GM20000 (cell line): ENCODE data around the gene SEMA3C.

ENCODE experiments used
- DNase-seq: peaks from one replicate; pipeline ENCODE4 v3.0.0; 2012; ENCODE audit warnings: low spot score
- TF ChIP-seq, protein P1 (sequence below): IDR thresholded peaks from 2 replicates; pipeline ENCODE4 v1.5.1; 2012; ENCODE audit warnings: mild to moderate bottlenecking, control low read depth; ENCODE audit errors: extremely low read depth, missing control alignments

Gene SEMA3C

DNA sequence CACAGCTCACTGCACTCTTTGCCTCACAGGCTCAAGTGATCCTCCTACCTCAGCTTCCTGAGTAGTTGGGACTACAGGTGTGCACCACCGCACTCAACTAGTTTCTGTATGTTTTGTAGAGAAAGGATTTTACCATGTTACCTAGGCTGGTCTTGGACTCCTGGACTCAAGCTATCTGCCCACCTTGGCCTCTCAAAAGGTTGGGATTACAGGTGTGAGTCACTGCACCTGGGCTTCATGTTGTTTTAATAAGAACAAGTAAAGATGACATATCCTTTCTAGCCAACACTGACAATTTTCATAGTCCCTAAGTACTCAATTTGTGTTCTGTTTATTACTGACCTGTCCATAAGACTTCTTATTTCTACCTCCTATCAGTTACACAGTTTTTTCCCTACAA is 16.8 kb downstream of the SEMA3C start:
- TF ChIP-seq, protein P1, sequence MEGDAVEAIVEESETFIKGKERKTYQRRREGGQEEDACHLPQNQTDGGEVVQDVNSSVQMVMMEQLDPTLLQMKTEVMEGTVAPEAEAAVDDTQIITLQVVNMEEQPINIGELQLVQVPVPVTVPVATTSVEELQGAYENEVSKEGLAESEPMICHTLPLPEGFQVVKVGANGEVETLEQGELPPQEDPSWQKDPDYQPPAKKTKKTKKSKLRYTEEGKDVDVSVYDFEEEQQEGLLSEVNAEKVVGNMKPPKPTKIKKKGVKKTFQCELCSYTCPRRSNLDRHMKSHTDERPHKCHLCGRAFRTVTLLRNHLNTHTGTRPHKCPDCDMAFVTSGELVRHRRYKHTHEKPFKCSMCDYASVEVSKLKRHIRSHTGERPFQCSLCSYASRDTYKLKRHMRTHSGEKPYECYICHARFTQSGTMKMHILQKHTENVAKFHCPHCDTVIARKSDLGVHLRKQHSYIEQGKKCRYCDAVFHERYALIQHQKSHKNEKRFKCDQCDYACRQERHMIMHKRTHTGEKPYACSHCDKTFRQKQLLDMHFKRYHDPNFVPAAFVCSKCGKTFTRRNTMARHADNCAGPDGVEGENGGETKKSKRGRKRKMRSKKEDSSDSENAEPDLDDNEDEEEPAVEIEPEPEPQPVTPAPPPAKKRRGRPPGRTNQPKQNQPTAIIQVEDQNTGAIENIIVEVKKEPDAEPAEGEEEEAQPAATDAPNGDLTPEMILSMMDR, result no peak
- DNase-seq, result no peak

- no peak for DNase-seq
- TF ChIP-seq, protein P1, result no peak
Observed at GRCh38 chr7:80900583-80901576, 18.0 kb downstream of the SEMA3C start.

DNA sequence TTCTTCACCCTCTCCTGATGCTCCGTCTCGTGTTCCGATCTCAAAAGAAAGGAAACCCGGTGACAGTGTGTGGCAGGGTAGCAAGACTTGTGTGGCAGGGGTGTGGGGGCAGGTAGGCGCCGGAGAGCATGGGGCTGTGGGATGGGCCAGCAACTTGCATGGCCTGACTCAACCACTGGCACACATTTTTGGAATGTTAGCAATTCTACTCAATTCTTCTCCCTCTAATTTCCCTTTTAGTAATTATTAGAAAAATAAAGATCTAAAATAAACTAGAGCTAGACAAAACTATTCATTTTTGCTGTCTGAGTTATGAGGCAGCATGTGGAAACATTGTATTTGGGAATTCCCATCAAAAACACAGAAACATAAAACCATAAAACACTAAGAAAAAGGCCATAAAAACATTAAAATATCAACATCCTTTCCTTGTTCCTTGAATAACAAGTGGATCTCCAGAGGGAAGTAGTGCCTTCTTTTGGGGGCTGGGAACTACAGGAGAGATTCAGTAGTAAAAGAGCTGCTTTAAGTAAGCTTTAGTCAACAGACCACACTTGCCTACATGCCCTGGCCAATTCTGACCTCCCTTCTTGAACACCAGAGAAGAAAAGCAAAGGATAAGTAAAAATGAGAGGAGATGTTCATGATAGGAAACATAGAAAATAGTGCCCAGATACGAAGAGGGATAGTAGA is 21.8 kb downstream of the SEMA3C start:
- TF ChIP-seq, protein P1, result no peak
- DNase-seq, result no peak

- DNase-seq, result no peak
- TF ChIP-seq, protein P1, result no peak
Observed at GRCh38 chr7:80895056-80895455, 23.8 kb downstream of the SEMA3C start.

GRCh38 chr7:80891259-80891544 is 27.6 kb downstream of the SEMA3C start:
- DNase-seq, result no peak
- TF ChIP-seq, protein P1, result no peak

GRCh38 chr7:80890426-80891258 is 28.2 kb downstream of the SEMA3C start:
- TF ChIP-seq, protein P1, result no peak
- DNase-seq, result no peak
